GM21723 (cell line): ENCODE data around the gene NFIA.

Experiments used
- ATAC-seq: cut with Tn5 transposase; IDR thresholded peaks from one replicate; pipeline ENCODE4 v1.9.1; 2021; ENCODE audit warnings: mild to moderate bottlenecking, moderate library complexity; ENCODE audit not compliant: unreplicated experiment

Gene NFIA

DNA sequence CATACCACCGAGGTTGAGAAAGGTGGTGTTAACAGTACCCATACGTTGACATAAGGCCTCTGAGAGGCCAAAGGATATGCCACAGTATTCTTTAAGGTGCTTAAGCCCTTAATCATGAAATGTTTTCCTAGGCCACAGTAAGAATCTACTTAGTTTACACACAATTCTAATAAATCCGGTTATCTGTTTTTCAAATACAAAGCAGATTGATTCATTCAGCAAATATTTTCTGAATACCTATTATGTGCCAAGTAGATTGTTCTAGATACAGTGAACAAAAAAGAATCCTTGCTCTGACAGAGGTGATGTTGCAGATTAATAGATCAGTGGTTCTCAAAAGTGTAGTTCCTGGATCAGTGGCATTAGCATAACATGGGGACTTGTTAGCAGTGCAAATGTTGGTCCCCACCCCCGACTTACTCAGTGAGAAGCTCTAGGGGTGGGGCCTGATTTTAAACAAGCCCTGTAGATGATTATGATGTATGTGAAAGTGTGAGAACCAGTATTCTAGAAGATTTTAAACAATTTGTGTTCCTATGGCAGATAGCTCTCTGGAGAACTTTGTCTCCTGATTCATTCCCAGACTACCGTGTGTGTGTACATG is 61.6 kb downstream of the NFIA start:
- no peak for ATAC-seq

- ATAC-seq, result no peak
Observed at GRCh38 chr1:61149010-61149860, 66.9 kb downstream of the NFIA start.

DNA sequence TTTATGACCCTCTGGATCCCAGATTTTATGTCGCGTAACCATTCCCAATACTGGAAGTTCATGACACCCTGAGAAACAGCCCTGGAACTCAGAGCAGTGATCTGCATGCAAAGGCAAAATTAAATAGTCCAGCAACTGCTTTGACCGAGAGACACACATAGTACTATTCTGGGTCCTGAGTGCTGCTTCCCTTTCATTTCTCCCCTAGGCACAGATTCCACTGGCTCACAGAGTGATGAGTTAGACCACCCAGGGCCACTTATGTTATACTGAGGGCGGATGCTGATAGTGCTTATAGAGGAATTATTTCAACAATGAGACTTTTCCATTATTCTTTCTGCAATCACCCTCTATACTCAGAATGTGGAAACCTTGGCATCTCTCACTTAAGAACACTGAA is 69.2 kb downstream of the NFIA start:
- ATAC-seq, result no peak

GRCh38 chr1:61152066-61152465 is 69.7 kb downstream of the NFIA start:
- no peak for ATAC-seq

GRCh38 chr1:61152469-61153105 is 70.2 kb downstream of the NFIA start:
- no peak for ATAC-seq

- ATAC-seq, result no peak
Observed at GRCh38 chr1:61156576-61157467, 74.5 kb downstream of the NFIA start.

DNA sequence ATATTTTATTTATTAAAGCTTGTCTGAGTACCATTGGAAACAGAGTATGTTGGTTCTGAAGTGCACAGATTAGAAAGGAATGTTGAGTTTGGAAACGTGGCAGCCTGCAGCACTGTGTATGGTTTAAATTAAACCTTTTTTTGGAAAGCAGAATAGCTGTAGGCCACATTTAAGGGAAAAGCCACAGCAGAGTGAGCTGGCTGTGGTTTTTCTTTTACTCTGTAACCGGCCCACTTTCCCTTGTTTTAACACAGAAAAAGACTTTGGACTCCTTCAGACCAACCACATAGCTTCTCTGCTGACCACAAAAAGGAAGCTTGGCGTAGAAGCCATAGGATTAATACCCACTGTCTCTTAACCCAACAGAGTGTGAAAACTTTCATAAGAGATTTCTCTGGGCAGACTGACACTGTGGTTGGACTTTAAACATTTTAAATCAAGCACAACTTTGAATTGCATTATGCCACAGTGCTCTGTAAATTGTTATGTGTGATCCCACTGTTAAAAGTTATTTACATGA is 75.2 kb downstream of the NFIA start:
- no peak for ATAC-seq

DNA sequence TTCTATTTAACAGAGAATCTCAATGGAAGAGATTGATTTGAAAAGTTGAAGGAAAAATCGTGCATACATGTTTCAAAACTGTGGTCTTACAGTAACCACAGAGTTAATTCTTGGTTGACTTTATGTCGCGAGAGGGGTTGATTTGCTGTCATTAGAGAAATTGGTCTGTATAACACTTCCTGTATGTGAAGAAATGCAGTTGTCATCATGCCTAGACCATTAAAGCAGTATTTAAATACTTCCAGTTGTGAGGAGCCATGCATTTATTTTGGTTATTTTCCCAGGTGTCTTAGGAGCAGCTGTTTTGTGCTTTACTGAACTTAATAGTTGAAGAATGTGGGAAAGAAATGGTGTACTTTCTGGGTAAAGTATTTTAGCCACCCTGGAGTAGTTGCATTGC is 76.2 kb downstream of the NFIA start:
- no peak for ATAC-seq

GRCh38 chr1:61160526-61160925 is 78.2 kb downstream of the NFIA start:
- no peak for ATAC-seq

DNA sequence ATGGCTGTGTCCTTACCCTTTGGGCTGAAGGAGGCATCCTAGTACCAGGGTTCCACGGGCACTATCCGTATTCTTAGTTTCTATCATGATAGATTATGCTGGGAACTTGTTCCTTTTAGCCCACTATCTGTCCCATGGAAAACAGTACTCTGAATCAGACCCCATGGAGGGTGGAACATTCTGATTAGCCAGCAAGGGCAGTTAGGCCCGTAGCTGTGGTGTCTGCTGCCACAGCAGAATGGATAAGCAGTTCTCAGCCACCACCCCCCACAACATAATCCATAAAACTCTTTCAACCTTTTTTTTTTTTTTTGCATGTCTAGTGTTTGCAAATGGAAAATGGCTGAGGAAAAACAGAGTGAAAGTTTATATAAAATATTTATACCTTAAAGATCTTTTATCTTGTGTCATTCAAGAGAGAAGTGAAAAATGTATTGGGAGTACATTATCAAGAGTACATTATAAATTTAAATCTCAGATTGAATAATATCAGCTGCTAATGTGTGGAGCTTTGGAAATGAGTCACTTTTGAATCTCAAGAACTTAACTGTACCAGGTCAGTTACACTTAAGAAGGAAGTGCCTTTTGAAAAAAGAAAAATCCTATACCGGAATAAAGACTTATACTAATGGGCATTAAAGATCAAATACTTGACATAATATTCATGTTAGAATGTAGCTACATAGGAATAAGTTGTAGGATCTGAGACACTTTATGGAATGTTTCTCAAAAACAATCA is 80.3 kb downstream of the NFIA start:
- ATAC-seq, result no peak

DNA sequence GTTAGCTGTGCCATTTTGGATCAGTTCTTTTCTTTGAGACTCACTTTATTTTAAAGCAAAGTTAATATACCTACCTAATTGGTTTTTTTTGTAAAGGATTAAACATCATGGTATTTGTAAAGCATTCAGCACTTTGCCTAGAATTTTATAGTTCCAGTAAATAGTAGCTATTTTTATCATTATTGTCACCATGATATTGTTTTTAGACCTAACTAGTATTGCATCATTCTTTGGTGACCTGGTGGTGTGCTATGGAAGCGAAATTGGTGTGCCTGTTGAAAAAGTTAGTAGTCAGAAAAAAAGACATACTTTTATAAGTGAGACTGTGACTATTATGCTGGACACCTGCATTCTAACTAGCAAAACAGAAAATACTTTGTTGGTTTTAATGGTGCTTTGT is 81.0 kb downstream of the NFIA start:
- ATAC-seq, result no peak

DNA sequence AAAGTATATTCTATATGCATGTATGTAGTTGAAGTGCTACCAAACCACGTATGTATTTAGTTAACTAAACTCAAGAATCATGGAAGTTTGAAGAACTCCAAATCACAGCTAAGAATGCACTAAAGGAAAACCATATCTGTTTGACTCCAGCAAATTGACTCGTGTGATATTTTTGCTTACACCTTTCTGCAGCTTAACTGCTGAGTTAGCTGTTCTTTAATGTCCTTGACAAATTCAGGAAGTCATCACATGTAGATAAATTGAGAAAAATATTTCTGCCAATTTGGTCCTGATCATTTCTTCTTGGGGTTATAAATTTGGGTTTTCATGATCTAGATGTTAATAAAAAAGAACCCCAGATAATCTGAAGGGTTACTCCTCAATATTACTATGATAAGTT is 83.0 kb downstream of the NFIA start:
- no peak for ATAC-seq

- ATAC-seq, result no peak
Observed at GRCh38 chr1:61167309-61167708, 84.9 kb downstream of the NFIA start.

- no peak for ATAC-seq
Observed at GRCh38 chr1:61169045-61169444, 86.7 kb downstream of the NFIA start.

GRCh38 chr1:61169634-61170033 is 87.3 kb downstream of the NFIA start:
- no peak for ATAC-seq

DNA sequence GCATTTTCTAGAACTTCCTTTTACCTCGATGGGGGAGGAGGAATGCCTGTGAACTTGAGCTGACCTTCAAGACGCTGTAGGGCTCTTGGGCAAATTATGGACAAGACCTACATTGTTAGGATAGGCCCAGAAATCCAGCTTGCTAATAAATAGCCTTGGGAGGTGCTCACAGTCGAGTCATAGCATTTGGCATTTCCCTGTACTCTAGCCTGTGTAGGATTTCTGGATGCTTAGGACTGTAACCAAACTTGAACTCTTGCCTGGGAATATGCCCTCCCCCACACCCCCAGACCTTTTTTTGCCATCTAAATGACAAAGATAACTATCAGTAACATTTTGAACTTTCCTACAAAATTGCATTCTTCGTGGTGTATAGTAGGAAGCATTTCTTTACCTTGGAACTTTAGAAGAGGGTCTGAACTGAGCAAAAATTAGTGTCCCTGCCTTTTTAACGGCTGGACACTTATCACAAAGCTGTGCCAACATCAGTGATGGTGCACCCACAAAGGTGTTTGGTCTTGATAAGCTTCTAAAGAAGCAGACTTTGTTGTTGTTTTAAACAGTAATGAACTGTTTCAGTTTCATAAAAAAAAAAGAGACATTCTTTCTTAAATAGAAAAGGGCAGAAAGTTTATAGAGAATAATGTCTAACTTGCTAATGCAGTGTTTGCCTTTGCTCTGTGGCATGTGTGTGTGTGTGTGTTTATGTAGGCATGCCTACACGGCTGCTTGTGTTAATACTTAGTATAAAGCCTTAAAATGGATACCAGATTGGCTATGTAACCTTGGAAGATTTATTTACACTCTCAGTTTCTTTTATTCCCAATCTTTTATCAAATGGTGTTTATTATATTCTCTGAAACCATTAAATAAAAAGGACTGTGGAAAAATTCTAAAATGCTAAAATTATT is 88.2 kb downstream of the NFIA start:
- ATAC-seq, result no peak

DNA sequence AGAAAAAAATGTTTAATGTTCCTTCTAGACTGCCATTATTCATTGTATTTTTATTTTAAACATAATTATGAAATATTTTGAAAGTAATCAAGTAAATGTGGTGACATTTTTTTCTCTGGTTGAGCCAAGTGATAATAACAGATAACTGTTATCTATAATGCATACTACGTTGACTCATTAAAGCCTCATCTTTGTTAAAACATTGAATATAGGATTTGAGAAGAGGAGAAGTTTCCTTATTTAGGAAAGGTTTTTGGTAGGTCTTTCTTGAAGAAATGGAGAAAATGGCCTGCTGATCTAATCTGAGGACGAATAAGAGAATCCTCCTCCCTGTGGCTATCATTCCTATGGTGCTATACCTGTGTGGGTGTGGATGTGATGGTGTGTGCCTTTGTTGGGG is 89.0 kb downstream of the NFIA start:
- ATAC-seq, result no peak

DNA sequence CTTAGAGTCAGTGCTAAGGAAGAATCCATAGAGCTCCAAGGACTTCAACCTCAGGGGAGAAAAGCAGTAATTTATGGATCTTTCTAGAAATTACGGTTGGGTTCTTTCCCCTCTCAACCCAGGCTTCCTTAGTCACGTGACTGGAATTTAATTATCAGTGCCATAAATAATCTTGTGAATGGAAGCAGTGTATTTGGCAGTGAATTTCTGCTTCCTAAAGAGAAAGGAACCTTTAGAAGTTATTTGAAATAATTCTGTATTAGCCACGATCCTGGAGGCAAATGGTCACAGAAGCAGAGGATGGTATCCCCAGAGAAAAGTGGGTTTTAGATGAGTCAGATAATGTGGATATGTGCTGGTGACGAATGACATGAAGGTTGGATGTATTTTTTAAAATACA is 89.6 kb downstream of the NFIA start:
- ATAC-seq, result no peak

DNA sequence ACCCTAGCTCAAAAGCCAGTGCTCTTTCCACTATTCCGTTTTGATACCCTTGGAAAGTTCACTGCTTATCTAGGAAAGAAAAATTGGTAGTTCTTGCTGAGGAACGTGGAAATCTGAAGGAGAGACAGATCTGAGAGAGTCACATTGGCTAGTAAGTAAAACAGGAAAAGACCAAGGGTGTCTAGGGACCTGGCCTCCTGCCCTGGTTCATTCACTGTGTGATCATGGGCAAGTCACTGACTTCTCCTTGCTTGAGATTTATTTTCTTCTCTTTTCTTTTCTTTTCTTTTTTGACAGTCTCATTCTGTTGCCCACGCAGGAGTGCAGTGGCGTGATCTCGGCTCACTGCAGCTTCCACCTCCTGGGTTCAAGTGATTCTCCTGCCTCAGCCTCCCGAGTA is 90.8 kb downstream of the NFIA start:
- no peak for ATAC-seq
